Mucosa of rectum (tissue), 2 donors: ENCODE data around the gene CLASRP.

ENCODE experiments used
- H3K27ac ChIP-seq, 2 donors: one replicate each; pipeline ENCODE4 v1.7.0; 2013; ENCODE audit warnings: inconsistent platforms in 2 of 2, low read depth in 2 of 2, low read length in 2 of 2
- H3K27me3 ChIP-seq, 2 donors: one replicate each; pipeline ENCODE4 v1.7.0; 2013; ENCODE audit warnings: low read length in 2 of 2; ENCODE audit not compliant: control insufficient read depth in 2 of 2, insufficient read depth in 2 of 2
- H3K36me3 ChIP-seq, 2 donors: one replicate each; pipeline ENCODE4 v1.7.0; 2013; ENCODE audit warnings: low read length in 2 of 2; ENCODE audit not compliant: control insufficient read depth in 2 of 2, insufficient read depth in 2 of 2
- H3K4me1 ChIP-seq, 2 donors: one replicate each; pipeline ENCODE4 v1.7.0; 2013; ENCODE audit warnings: low read length in 2 of 2, mild to moderate bottlenecking in 1 of 2; ENCODE audit not compliant: control insufficient read depth in 2 of 2, insufficient read depth in 2 of 2
- H3K4me3 ChIP-seq, 2 donors: one replicate each; pipeline ENCODE4 v1.7.0; 2013; ENCODE audit warnings: low read length in 2 of 2
- H3K9ac ChIP-seq, 2 donors: one replicate each; pipeline ENCODE4 v1.7.0; 2013; ENCODE audit warnings: low read length in 2 of 2, low read depth in 1 of 2, mild to moderate bottlenecking in 1 of 2
- H3K9me3 ChIP-seq, 2 donors: one replicate each; pipeline ENCODE4 v1.7.0; 2013; ENCODE audit warnings: low read length in 2 of 2; ENCODE audit not compliant: control insufficient read depth in 2 of 2
- donor health status: healthy.
- donor health status: Normal muscosa, but diverticular disease.

Gene CLASRP

DNA sequence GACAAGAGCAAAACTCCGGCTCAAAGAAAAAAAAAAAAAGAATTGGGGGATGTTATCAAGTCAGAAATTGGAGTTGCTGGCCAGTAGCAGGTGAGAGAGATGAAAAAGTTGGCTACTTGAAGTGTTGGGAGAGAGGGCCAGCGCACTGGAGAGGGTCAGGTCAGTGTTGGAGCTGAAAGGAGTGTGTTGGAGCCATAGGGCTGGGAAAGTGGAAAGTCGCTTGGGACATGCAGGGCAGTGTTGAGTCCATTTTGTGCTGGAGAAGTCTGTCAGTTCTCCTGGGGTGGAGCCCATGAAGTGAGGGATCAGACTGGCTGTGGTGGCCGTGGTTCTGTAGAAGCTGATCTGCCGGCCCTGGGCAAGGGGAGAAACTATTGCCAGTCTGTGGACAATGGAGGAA is 55.9 kb downstream of the CLASRP start:
- peaks cover 3 to 8% of the 10 kb centered on the region in 2 donors for H3K36me3 ChIP-seq
- H3K9me3 ChIP-seq = no peaks in the 10 kb centered on the region
- H3K4me3 ChIP-seq = peak overlapping the region in 1 of 2 donors; percentile 92
- peaks cover 36 to 47% of the 10 kb centered on the region in 2 donors for H3K4me1 ChIP-seq
- no peak overlapping the region for H3K27ac ChIP-seq
- H3K27me3 ChIP-seq = no peaks in the 10 kb centered on the region
- no peak overlapping the region for H3K9ac ChIP-seq

DNA sequence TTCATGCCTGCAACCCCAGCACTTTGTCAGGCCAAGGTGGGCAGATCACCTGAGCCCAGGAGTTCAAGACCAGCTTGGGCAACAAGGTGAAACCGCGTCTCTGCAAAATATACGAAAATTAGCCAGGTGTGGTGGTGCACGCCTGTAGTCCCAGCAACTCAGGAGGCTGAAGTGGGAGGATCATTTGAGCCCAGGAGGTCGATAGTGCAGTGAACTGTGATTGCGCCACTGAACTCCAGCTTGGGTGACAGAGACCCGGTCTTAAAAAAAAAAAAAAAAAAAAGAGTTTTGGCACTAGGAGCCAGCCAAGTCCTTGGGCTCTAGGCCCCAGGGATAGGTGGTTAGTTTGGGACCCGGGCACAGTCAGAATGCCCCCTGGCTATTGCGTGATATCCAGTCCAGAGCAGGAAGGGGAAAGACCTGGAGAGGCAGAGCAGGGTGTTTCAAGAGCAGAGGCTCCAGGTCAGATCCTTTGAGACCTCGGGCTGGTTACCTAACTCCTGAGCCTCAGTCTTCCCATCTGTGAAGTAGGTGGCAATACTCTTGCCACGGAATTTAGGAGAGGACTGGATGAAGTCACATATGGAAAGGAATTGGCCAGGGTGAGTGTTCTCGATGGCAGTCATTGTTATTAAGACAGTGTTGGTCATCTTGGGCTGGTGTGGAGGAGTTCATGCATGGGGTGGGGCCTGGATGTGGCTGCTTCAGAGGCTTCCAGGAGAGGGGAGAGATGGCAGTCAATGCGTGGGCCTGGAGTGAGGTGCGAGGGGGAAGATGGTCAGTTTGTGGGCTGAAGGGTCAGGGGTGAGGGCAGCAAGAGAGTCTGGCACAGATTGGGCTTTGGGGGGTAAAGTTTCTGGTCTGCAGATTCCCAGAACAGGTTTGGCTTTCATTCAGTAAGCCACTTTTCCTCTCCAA is 56.9 kb downstream of the CLASRP start:
- Histone ChIP-seq H3K9ac (no peak overlapping the region), H3K4me3 (no peak overlapping the region), H3K27ac (no peak overlapping the region), H3K9me3 (no peaks in the 10 kb centered on the region), H3K36me3 (peaks cover 0 to 2% of the 10 kb centered on the region in 2 donors), H3K4me1 (peaks cover 33 to 40% of the 10 kb centered on the region in 2 donors), H3K27me3 (no peaks in the 10 kb centered on the region)

DNA sequence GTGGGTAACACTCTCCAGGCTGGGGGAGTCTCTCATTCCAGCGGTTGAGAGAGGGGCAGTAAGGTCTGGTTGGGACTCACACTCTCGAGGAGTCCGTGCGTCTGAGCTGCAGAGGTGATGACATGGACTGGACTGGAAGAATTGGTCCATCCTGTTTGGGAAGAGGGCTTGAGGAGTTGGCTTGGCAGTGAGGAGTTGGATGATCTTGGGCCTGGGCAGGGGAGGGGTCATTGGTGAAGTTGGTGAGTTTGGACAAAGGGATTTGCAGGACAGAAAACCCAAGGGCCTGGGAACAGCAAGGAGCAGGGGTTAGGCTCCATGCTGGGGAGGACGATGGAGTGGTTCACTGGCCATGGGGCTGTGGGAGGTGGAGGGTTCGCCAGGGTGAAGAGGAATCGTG is 57.9 kb downstream of the CLASRP start:
- Histone ChIP-seq H3K36me3 (peaks cover 0 to 2% of the 10 kb centered on the region in 2 donors), H3K4me1 (peaks cover 37 to 44% of the 10 kb centered on the region in 2 donors), H3K27ac (no peak overlapping the region), H3K27me3 (no peaks in the 10 kb centered on the region), H3K9me3 (no peaks in the 10 kb centered on the region), H3K4me3 (no peak overlapping the region), H3K9ac (no peak overlapping the region)

DNA sequence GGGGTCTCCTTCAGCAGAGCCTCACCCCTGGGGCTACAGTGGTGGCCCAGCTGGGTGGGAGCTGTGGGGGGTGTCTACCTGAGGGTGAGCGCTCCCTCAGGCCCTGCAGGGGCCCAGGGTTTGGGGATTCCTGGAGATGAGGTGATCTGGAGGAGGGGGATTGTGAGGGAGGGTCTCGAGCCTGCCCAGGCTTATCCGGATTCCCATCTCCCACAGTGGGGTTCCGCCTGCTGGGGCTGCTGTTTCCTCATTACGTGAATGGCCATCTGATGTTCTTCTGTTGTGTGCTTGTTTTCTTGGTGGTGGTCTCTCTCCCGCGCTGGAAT is 58.6 kb downstream of the CLASRP start:
- no peaks in the 10 kb centered on the region for H3K27me3 ChIP-seq
- H3K4me1 ChIP-seq = peaks cover 41 to 43% of the 10 kb centered on the region in 2 donors
- no peak overlapping the region for H3K4me3 ChIP-seq
- no peak overlapping the region for H3K9ac ChIP-seq
- H3K9me3 ChIP-seq = no peaks in the 10 kb centered on the region
- H3K36me3 ChIP-seq = peaks cover 0 to 2% of the 10 kb centered on the region in 2 donors
- peak overlapping the region in 1 of 2 donors; percentile 32 for H3K27ac ChIP-seq

DNA sequence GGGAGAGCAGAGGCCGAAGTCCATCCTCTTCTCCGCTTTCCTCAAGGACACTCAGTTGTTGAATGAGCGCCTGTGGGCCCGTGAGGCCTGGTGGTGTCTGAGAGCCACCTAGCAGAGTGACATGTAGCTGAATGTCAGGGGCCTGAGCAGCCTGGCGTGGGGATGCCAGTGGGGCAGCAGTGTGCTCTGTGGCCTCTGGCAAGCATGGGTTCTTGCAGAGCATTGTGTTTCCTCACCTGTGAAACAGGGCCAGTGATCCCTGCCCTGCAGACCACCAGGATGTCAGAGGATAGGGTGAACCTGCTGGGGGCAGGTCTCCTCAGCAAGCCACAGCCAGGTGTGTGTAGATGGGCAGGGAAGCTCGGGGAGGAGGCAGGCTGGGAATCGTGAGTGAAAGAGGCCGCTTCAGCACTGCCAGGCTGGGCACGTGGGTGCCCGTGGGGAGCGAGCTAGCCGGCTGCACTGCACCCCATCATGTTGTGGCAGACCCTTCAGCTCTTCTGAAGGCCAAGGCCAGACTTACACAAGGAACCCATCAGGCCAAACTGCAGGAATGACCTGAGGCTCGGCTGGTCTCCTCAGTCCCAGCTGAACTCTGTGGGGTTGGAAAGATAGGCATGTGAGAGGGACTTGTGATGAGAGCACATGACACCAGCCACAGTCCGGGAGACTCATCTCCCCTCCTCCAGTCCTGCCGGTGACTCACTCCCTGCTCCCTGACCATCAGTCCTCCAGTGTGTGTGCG is 59.1 kb downstream of the CLASRP start:
- H3K27ac ChIP-seq = peak overlapping the region; percentile 32 to 34
- H3K4me3 ChIP-seq = peak overlapping the region in 1 of 2 donors; percentile 8
- H3K36me3 ChIP-seq = peaks cover 0 to 2% of the 10 kb centered on the region in 2 donors
- H3K4me1 ChIP-seq = peaks cover 40 to 46% of the 10 kb centered on the region in 2 donors
- no peaks in the 10 kb centered on the region for H3K9me3 ChIP-seq
- no peaks in the 10 kb centered on the region for H3K27me3 ChIP-seq
- H3K9ac ChIP-seq = peak overlapping the region in 1 of 2 donors; percentile 15

DNA sequence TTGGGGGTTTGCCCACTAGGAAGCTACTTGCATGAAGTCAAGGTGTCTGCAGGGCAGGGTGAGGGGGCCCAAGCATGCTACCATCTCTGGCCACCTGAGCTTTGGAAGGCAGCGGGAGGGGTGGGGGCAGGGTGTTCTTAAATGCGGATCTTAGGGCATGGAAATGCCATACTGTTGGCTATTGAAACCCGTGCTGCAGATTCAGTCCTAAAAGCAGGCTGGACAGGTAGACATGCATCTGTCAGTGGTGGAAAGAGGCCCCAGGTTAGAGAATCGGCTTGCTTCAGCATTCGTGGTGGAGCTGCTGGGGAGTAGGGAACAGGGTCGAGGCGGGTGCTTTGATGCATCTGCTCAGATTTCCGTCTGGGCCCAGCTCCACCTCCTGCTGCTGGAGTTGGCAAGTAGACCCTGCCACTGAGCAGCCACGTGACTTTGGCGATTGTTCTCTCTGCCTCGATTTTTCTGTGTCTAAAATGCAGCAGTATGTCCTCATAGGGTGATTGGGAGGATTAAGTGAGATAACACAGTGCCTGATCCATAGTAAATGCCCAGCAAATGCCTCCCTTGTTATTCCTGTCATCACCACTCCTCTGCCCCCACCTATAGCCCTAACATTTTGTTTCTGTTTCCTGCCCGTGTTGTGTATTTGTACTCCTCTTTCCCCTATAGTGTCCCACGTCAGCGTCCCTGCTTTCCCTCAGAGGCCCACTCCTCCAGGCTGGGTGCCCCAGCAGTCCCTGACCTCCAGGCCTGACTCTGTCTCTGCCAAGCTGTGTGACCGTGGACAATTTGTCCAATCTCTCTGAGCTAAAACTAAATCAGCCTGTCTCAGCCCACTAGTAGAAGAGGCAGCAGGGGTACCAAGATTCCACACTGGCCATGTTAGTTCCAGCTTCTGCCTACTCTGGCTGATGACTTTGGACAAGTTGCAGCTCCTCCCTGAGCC is 59.9 kb downstream of the CLASRP start:
- peaks cover 44 to 49% of the 10 kb centered on the region in 2 donors for H3K4me1 ChIP-seq
- H3K27me3 ChIP-seq = no peaks in the 10 kb centered on the region
- H3K27ac ChIP-seq = peak overlapping the region in 1 of 2 donors; percentile 16
- H3K9ac ChIP-seq = no peak overlapping the region
- peaks cover 0 to 2% of the 10 kb centered on the region in 2 donors for H3K36me3 ChIP-seq
- no peaks in the 10 kb centered on the region for H3K9me3 ChIP-seq
- no peak overlapping the region for H3K4me3 ChIP-seq

DNA sequence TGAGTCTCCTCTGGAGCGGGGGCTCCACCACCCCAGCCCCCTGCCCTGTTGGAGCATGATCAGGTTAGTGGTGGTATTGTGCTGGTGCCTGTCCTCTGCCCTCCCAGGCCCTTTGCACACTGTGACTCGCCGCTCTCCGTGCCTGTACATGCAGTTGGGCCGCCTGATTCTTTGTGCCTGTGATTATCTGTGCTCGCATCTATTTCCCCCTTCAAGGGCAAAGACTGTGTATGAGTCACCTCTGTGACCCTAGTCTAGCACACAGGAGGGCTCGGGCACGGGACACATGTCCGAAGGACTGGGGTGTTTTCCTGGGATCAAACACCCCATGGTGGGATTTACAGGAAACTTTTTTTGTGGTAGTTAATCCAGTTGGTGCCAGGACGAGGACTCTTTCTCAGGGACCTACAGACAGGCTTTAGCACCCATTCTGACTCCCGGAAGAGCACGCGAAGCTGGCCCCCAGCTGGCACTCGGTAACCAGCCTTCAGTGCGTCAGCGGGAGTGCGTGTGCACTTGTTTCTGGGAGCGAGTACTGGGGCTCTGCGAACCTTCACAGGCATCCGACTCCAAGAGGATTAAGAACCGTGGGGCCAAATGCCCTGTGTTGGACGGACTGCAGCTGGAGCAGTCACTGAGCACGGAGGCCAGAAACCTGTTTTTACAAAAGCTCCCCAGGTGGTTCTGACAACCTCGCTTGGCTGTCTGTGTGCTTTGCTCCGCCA is 60.8 kb downstream of the CLASRP start:
- Histone ChIP-seq H3K9me3 (no peaks in the 10 kb centered on the region), H3K4me1 (peaks cover 46 to 50% of the 10 kb centered on the region in 2 donors), H3K36me3 (peaks cover 0 to 2% of the 10 kb centered on the region in 2 donors), H3K9ac (no peak overlapping the region), H3K27me3 (no peaks in the 10 kb centered on the region), H3K27ac (peak overlapping the region in 1 of 2 donors; percentile 13), H3K4me3 (no peak overlapping the region)

DNA sequence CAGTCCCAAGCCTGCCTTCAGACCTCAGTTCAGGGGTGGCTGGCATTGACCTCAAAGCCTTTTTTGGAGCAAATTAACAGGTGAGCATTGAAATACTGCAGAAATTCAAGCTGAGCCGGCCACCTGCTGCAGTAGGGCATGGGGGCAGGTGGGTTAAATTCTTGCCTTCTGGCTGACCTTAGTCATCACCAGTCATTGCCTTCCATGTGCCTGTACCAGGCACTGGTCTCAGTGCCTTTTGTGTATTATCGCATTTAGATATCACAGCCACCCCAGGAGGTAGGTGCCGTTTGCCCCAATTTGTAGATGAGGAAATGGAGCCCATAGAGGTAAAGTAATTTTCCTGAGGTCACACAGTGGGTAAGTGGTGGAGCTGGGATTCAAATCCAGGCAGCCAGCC is 61.4 kb downstream of the CLASRP start:
- Histone ChIP-seq H3K4me3 (no peak overlapping the region), H3K36me3 (peaks cover 0 to 2% of the 10 kb centered on the region in 2 donors), H3K4me1 (peaks cover 48 to 51% of the 10 kb centered on the region in 2 donors), H3K27me3 (no peaks in the 10 kb centered on the region), H3K9ac (peak overlapping the region in 1 of 2 donors; percentile 44), H3K27ac (peak overlapping the region in 1 of 2 donors; percentile 13), H3K9me3 (no peaks in the 10 kb centered on the region)

DNA sequence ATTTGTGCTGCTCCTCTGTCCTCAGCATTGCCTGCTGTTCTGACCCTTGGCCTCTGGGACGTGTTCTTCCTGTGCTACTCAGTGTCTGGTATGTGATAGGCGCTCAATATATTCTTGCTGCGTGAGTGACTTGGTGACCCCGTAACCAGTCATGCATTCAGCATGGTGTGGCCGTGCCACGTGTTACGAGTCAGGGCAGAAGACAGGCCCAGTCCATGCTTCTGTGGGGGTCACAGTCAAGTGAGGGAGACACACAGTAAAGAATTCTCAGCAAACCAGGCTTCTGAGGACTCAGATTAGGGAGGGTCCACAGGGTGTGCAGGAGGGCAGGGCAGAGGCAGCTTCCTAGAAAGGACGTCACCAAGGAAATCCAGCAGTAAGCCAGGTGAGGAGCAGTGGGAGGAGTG is 62.0 kb downstream of the CLASRP start:
- Histone ChIP-seq H3K4me3 (no peak overlapping the region), H3K36me3 (peaks cover 0 to 2% of the 10 kb centered on the region in 2 donors), H3K27ac (peak overlapping the region; percentile 46 to 75), H3K27me3 (no peaks in the 10 kb centered on the region), H3K9ac (peak overlapping the region; percentile 41 to 44), H3K4me1 (peaks cover 47 to 49% of the 10 kb centered on the region in 2 donors), H3K9me3 (no peaks in the 10 kb centered on the region)
